T-helper 1 cell treated with Interleukin-12 subunit alpha and Interleukin-12 subunit beta and Interleukin-4 antibody, amounts not matched to agents 30 μg/mL and 1 μg/mL, for 36 hours (primary cell): ENCODE data around the gene CPOX.

Experiments used
- H3K27ac Mint-ChIP-seq: one replicate; pipeline ENCODE4 v1.8.0; 2021; ENCODE audit warnings: mild to moderate bottlenecking, mixed read lengths
- H3K27me3 Mint-ChIP-seq: one replicate; pipeline ENCODE4 v1.8.0; 2021; ENCODE audit warnings: low read depth, mixed read lengths
- H3K36me3 Mint-ChIP-seq: one replicate; pipeline ENCODE4 v1.8.0; 2021; ENCODE audit warnings: low read depth, mixed read lengths
- H3K4me1 Mint-ChIP-seq: one replicate; pipeline ENCODE4 v1.8.0; 2021; ENCODE audit warnings: low read depth, mixed read lengths
- H3K4me3 Mint-ChIP-seq: one replicate; pipeline ENCODE4 v1.8.0; 2021; ENCODE audit warnings: mild to moderate bottlenecking, moderate library complexity, mixed read lengths
- H3K9me3 Mint-ChIP-seq: one replicate; pipeline ENCODE4 v1.8.0; 2021; ENCODE audit warnings: mixed read lengths

CPOX gene

DNA sequence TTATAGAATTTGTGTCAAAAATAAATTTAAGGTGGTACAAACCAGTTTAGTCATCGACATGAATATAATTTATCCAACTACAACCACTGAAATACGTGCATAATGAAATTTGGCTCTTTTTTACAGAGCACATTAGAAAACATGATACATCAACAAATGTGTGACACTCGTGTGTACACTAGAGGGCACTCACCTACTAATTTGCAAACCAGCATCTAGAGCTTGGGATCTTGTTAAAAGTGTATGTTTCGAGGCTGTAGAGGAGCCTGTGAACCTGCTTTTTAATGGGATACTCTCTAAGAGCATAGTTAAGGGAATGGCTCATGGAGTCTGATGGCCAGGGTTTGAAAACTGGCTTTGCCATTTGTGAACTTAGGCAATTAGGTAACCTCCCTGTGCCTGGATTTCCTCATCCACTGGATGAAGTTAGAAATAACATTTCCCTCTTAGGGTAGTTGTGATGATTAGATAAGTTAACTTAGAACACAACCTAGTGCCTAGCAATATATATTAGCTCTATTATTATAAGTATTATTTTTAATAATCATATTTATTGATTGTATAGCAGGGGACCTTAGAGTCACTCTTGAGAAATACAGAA is 8.8 kb upstream of the CPOX start:
- H3K4me1 Mint-ChIP-seq: peaks cover 13% of the 10 kb centered on the region
- no peaks in the 10 kb centered on the region for H3K36me3 Mint-ChIP-seq
- H3K4me3 Mint-ChIP-seq: no peak overlapping the region
- peaks cover 26% of the 10 kb centered on the region for H3K27me3 Mint-ChIP-seq
- no peak overlapping the region for H3K27ac Mint-ChIP-seq
- peaks cover 6% of the 10 kb centered on the region for H3K9me3 Mint-ChIP-seq

DNA sequence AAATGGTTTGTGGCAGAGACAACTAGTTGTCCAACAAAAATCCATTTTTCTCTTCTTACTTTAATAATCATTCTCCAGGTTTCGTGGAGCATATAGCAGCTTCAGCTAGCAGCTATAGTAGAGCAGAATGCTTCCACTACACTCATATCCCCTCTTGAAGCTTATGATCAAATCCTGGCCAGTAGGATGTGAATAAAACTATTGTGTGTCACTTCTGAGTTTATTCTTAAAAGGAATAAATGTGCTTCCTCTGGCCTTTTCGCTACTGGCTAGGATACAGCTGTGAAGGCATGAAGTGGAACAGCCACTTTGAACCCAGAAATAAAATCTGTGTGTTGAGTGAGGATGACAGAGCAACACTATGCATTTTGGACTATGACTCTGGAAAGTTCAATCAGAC is 7.8 kb upstream of the CPOX start:
- Mint-ChIP-seq H3K27me3 (peaks cover 26% of the 10 kb centered on the region), H3K4me3 (no peak overlapping the region), H3K27ac (no peak overlapping the region), H3K36me3 (no peaks in the 10 kb centered on the region), H3K4me1 (peaks cover 16% of the 10 kb centered on the region), H3K9me3 (peaks cover 9% of the 10 kb centered on the region)

DNA sequence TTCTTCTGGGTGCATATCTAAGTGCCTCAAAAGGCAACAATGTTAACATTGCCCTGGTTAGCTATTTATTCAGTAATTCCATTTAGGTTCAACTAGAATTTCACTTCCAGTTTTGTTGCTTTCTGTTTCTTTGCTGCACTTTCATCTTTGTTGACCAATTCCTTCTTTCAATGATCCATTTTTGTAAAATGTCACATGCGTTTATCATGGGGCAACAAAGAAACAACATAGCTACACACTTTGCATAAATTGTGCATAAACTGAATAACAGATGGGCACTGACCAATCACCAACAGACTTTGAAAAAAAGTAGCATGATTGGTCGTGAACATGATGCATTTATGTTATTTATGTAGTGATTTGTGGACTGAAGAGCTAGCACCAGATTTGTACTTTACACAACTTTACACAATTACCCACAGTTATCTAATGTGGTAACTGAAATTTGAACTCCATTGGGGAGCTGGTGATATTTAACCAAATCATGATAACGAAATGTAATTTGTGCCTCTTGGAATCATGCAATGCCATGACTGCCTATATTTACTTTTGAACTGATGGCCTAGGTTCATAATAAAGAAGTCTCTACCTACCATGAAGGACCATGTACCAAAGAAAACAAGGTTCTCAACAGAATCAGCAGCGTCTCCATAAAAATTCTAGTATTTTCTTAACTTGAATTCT is 7.1 kb upstream of the CPOX start:
- Mint-ChIP-seq H3K27ac (no peak overlapping the region), H3K4me3 (no peak overlapping the region), H3K9me3 (peaks cover 9% of the 10 kb centered on the region), H3K4me1 (peaks cover 16% of the 10 kb centered on the region), H3K27me3 (peaks cover 22% of the 10 kb centered on the region), H3K36me3 (no peaks in the 10 kb centered on the region)

DNA sequence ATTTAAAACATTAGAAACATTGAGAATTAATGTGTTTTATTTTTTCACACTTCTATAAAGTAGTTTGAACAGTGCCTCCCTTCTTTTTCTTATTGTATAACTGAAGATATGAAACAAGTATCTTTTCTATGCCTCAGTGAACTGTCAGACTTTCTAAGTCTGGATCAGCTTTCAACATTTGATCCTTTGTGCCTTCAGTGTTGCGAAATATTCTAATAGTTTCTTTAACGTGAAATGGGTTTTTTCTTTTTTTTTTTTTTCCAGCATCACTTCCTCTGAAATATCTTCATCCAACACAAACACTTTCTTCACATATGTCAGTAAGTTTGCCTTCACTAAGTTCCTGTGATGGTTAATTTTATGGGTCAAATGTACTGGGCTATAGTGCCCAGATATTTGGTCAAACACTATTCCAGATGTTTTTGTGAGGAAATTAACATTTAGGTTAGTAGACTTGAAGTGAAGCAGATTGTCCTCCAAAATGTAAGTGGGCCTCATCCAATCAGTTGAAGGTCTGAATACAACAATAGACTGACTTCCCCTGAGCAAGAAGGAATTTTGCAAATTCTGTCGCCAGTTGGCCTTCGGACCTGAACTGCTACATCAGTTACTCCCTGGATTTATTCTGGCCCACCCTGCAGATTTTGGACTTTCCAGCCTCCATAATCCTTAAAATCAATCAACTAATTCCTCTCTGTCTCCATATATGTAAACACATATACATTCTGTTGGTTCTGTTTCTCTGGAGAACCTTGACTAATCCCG is 6.4 kb upstream of the CPOX start:
- Mint-ChIP-seq H3K36me3 (no peaks in the 10 kb centered on the region), H3K27me3 (peaks cover 18% of the 10 kb centered on the region), H3K27ac (no peak overlapping the region), H3K4me1 (peaks cover 18% of the 10 kb centered on the region), H3K9me3 (peaks cover 9% of the 10 kb centered on the region), H3K4me3 (no peak overlapping the region)

DNA sequence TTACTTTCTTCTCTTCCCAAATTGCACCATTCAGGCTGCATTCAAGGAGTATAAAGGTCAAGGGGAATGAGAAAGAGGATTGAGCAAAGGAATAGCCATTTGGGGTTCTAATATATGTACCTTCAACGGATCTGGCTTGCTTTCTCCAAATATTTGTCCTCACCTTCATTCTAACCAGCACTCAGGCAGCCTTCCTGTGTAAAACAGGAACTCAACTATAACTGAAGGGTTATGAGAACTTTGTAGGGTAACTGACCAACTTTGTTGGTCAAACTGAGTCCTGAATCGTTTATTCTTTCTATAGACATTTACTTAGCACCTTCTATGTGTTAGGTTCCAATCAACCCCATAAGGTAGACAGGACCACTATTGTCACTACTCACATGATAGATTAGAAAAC is 5.1 kb upstream of the CPOX start:
- H3K4me1 Mint-ChIP-seq: peaks cover 27% of the 10 kb centered on the region
- H3K9me3 Mint-ChIP-seq: peaks cover 5% of the 10 kb centered on the region
- peaks cover 11% of the 10 kb centered on the region for H3K27me3 Mint-ChIP-seq
- H3K27ac Mint-ChIP-seq: no peak overlapping the region
- no peak overlapping the region for H3K4me3 Mint-ChIP-seq
- no peaks in the 10 kb centered on the region for H3K36me3 Mint-ChIP-seq

DNA sequence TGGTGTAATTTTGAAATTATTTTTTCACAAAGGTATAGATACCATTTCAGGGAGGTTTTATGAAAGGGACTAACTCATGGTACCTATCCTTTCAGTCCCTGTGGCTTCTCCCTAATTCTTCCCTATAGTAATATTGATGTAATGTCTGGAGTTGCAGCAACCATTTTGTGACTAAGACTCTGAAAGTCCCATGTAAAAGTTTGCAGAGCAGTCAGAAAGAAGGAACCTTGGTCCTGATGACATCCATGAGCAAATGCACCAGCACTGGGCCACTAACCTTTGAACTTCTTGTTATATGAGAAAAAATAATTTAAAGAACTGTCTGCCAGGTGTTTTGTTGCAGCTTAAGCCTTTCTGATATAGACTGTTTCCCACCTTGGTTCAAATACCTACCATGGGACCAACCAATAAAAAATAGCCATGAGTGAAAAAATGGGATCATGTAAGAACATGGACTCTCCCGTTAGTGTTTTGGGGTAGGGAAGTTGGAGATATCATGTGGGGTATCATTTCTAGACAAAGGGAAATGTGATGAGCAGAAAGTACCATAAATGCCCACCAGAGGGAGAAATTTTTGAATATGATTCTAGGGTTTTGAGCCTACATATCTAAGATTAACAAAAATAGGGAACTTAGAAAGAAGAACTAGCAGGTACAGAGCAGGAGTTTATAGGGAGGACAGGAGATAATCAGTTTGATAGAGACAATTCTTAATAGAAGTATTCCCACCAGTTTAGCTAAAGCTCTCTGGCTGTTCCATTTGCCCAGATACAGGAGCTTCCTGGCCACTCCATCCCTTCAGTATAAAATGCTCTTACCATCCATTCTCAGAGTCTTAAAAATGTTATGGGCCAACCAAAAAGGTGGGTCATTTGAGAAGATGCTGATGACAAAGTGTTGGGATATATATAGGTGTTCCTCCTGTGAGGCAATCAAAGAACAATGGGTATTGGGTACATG is 3.4 kb upstream of the CPOX start:
- Mint-ChIP-seq H3K36me3 (peaks cover 4% of the 10 kb centered on the region), H3K4me1 (peaks cover 32% of the 10 kb centered on the region), H3K27ac (no peak overlapping the region), H3K4me3 (no peak overlapping the region), H3K9me3 (peaks cover 5% of the 10 kb centered on the region), H3K27me3 (peaks cover 4% of the 10 kb centered on the region)

DNA sequence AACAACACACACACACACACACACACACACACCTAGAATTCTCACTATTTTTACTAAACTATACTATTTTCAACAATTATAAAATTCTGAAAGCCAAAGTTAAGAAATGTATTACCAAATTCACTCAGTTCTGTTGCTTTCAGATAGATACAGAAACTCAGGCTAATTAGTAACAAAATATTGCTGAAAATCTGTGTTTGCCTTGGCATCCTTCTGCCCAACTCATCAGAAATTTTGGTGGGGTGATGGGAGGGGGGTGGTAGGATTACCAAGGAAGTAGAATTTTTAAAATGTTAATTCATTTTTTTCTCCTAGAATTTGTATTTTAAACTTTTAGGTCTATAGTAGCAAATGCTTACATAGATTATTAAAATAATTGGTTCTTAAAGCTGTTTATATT is 2.7 kb upstream of the CPOX start:
- peaks cover 4% of the 10 kb centered on the region for H3K27me3 Mint-ChIP-seq
- no peak overlapping the region for H3K27ac Mint-ChIP-seq
- H3K4me1 Mint-ChIP-seq: peaks cover 37% of the 10 kb centered on the region
- no peak overlapping the region for H3K4me3 Mint-ChIP-seq
- peaks cover 7% of the 10 kb centered on the region for H3K36me3 Mint-ChIP-seq
- peaks cover 5% of the 10 kb centered on the region for H3K9me3 Mint-ChIP-seq

DNA sequence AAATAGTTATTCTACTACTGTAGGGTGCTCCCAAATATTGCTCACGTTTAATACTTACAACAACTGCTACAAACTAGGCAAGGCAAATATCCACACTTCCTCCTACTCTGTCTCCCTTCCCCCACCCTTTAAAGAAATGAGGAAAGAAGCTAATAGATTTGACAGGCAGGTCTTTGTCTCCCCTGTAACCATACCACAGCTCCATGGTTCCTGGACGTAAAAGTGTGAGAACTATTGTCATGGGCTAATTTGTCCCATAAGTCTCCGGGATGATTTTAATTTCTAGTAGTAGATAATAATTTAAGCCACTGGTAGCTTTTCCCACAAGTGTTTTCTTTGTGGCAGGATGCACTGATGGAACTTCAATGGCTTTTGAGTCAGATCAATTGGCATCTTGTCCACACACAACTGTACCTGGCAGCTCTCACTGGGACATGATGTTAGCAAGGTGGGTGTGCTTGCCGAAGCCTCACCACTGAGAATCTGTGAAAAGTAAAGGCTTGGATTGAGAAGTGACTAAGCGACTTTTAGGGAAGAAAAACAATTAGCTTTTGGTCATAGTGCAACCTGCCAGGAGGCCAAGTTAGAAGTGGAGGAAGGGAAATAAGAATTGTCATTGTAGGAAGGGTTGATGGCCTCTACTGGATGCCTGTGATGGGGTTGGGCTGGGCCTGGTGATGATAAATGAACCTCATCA is 1.4 kb upstream of the CPOX start:
- H3K9me3 Mint-ChIP-seq: peaks cover 5% of the 10 kb centered on the region
- no peak overlapping the region for H3K4me3 Mint-ChIP-seq
- H3K36me3 Mint-ChIP-seq: peaks cover 14% of the 10 kb centered on the region
- peaks cover 4% of the 10 kb centered on the region for H3K27me3 Mint-ChIP-seq
- H3K27ac Mint-ChIP-seq: no peak overlapping the region
- H3K4me1 Mint-ChIP-seq: peaks cover 46% of the 10 kb centered on the region

DNA sequence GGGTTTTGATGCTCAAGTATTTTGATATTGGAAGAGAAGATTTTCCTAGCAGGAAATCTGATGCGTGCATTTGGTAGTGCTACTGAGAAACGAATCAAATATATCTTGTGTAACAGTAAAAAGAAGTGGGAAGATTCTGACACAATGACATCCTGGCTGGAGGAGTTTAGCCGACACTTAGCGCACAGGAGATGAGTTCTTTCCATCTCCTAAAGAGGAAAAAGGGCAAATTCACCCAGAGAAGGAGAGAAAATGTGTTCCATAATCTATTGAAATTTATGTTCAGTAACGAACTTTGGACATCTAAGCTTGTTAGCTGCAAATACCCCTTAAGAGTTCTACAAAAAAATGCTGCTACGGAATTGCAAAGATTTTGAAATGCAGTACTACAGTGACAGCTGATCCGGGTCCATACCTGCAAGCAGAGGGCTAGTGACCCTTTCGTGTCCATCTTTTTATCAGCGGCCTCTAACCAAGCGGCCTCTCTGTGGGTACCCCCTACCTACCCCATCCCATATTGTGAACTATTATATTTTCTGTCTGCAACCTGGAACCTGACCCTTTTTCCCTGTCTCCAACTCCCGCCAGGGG is 971 bp downstream of the CPOX start:
- peaks cover 30% of the 10 kb centered on the region for H3K36me3 Mint-ChIP-seq
- H3K4me3 Mint-ChIP-seq: peak overlapping the region; percentile 96
- peaks cover 4% of the 10 kb centered on the region for H3K27me3 Mint-ChIP-seq
- H3K27ac Mint-ChIP-seq: peak overlapping the region; percentile 52
- peaks cover 5% of the 10 kb centered on the region for H3K9me3 Mint-ChIP-seq
- peaks cover 48% of the 10 kb centered on the region for H3K4me1 Mint-ChIP-seq

DNA sequence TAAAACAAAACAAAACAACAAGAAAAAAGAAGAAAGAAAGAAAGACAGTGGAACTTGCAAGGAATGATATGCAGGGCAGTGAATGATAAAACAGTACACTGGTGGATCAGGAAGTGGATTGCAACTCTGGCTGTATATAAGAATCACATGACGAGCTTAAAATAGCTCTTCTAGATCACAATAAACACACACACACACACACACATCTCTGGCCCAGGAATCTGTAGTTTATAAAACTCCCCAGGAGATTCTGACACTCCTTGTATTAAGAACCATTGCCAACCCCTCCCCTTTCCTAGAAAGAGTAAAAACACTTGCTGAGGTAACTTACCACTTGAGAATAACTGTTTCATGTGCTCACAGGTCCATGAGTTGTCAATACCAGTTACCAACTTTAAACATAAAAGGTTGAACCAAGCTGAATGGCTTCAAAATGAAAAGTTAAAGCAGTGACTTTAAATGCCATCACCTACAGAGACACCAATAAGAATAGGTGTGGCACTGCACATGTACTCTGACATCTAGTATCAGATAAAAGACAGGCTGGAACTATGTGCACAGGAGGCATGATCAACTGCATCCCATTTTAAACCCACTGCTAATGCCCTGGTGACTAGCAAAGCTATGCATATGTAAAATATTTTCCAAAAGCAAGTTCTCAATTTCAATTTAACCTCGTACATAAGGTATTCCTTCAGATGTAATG is 3.9 kb downstream of the CPOX start:
- Mint-ChIP-seq H3K4me1 (peaks cover 51% of the 10 kb centered on the region), H3K4me3 (peak overlapping the region; percentile 33), H3K9me3 (no peaks in the 10 kb centered on the region), H3K27ac (peak overlapping the region; percentile 33), H3K36me3 (peaks cover 48% of the 10 kb centered on the region), H3K27me3 (no peaks in the 10 kb centered on the region)

DNA sequence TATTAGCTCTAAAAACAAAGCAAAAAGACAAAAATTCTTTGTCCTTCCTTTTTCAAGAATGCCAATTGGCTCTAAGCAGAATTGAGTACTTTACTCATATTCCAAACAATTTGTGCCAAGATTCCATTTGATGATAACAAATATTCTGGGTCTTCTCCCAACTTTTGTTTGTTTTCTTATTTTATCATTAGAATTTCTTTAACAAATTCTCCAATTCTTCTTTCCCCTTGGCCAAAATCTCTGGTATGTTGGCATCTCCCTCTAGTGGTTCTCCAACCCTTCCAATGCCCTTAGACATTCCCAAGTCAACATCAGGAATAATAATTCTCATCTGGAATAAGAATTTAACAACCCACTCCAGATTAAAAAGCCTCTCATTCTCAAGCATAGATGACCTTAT is 5.3 kb downstream of the CPOX start:
- Mint-ChIP-seq H3K36me3 (peaks cover 59% of the 10 kb centered on the region), H3K4me1 (peaks cover 57% of the 10 kb centered on the region), H3K27me3 (no peaks in the 10 kb centered on the region), H3K27ac (no peak overlapping the region), H3K9me3 (no peaks in the 10 kb centered on the region), H3K4me3 (no peak overlapping the region)

DNA sequence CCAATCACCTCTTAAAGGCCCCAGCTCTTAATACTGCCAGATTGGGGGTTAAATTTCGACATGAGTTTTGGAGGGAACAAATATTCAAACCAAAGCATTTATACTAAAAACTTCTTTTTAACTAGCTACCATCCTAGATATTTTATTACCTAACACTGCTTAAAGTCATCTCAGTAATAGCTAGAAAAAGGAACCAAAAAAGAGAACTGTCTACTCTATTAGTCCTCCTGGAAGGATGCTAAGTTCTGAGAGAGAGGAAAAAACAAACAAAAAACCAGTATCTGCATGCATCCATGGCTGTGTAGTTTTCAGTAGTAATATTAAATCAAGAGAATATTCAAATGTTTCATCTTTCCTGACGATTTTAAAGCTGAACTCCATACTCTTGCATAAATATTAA is 5.8 kb downstream of the CPOX start:
- no peaks in the 10 kb centered on the region for H3K9me3 Mint-ChIP-seq
- H3K4me3 Mint-ChIP-seq: no peak overlapping the region
- H3K36me3 Mint-ChIP-seq: peaks cover 63% of the 10 kb centered on the region
- peaks cover 57% of the 10 kb centered on the region for H3K4me1 Mint-ChIP-seq
- H3K27ac Mint-ChIP-seq: no peak overlapping the region
- H3K27me3 Mint-ChIP-seq: no peaks in the 10 kb centered on the region

DNA sequence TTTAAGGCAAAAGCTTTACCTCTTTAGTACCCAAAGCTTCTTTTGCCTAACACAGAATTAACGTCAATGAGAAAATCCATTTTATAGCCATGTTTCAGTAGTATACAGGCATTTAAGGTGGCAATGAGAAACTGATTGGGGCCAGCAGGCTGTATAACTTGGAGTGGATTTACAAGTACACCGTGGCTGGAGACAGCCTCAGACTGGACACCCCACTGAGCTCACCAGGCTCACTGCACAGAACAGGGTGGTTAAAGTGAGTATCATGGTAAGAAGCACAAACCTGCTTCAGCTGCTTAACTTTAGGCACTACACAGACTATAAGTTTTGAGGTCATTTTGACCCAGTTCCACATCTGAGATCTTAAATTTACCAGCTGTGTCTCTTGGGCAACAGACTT is 8.9 kb downstream of the CPOX start:
- Mint-ChIP-seq H3K27ac (no peak overlapping the region), H3K36me3 (peaks cover 70% of the 10 kb centered on the region)

More for the DNA sequence above, 8.9 kb downstream of the CPOX start:
- H3K27me3 Mint-ChIP-seq: no peaks in the 10 kb centered on the region
- peaks cover 49% of the 10 kb centered on the region for H3K4me1 Mint-ChIP-seq
- H3K9me3 Mint-ChIP-seq: no peaks in the 10 kb centered on the region
- H3K4me3 Mint-ChIP-seq: no peak overlapping the region
